ENCODE results near the gene MCM6.

The MCM6 gene

DNA sequence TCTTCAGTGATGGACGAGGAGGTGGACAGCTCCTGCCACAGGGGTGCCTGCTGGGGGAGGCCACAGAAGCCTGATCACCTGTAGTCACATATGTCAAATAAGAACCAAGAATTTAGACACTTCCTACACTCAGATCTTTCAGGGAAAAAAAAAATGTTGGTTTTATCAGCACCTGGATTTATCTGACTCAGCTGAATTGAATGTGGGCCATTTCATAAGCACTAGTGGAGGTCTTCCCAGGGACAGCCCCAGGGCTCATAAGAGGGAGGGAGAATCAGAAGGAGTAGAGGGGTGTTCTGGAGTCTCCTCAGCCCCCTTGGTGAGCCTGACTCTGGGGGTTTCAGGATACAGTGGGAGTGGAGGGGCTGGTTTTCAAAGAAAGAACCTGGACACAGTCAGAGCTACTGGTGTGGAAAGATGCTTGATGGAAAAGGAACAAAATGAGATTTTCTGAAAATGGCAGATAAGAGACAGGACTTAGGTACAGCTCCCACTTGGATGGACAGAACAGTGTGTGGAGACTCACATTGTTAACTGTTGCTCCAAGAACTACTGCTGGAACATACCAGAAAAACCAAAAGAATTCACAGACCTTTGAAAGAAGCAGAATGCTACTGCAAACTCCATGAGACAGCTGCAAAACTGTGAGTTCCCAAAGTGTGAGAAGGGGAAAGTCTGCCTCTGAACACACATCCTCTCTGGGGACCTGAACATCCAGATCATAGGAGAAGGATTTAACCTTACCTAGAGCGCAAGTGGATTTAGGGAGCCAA, 84.6 kb downstream of the MCM6 start:
- DNase-seq, result no peak
- peaks cover 9% of the 10 kb centered on the region; the same call in 1 of the 2 replicates for H3K36me3 ChIP-seq
- TF ChIP-seq, protein P1, sequence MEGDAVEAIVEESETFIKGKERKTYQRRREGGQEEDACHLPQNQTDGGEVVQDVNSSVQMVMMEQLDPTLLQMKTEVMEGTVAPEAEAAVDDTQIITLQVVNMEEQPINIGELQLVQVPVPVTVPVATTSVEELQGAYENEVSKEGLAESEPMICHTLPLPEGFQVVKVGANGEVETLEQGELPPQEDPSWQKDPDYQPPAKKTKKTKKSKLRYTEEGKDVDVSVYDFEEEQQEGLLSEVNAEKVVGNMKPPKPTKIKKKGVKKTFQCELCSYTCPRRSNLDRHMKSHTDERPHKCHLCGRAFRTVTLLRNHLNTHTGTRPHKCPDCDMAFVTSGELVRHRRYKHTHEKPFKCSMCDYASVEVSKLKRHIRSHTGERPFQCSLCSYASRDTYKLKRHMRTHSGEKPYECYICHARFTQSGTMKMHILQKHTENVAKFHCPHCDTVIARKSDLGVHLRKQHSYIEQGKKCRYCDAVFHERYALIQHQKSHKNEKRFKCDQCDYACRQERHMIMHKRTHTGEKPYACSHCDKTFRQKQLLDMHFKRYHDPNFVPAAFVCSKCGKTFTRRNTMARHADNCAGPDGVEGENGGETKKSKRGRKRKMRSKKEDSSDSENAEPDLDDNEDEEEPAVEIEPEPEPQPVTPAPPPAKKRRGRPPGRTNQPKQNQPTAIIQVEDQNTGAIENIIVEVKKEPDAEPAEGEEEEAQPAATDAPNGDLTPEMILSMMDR (IDR thresholded peaks at IDR 0.05; ENCODE audit: low read depth, low read length), result no peak
- H3K27ac ChIP-seq, result no peak overlapping the region
- no peaks in the 10 kb centered on the region for H3K27me3 ChIP-seq (ENCODE audit: insufficient read depth, low read depth, severe bottlenecking)
- no peak overlapping the region for H3K4me3 ChIP-seq (ENCODE audit: low read depth, low read length)
- peaks cover 5% of the 10 kb centered on the region for H3K9me3 ChIP-seq (ENCODE audit: severe bottlenecking)

DNA sequence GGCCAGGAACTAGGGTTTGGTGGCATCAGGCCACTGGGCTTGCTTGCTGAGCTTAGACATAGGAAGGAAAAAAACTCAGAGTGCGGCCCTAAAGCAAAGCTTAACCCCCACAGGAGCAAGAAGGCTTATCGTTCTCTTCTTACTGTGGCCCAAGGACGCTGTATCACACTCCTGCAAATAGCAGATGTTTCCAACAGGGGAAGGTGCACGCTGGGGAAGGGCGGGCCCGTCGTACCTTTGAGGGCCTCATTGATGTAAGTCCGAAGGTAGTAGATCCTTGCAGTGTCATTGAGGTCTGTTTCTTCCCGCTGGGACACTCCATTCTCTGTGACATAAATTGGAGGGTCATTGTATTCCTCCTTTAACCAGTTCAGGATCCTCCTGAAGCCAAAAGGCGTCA, 85.8 kb downstream of the MCM6 start:
- H3K27ac ChIP-seq, result no peak overlapping the region
- peaks cover 5% of the 10 kb centered on the region for H3K9me3 ChIP-seq (ENCODE audit: severe bottlenecking)
- peaks cover 16% of the 10 kb centered on the region for H3K36me3 ChIP-seq
- DNase-seq, result no peak
- no peaks in the 10 kb centered on the region for H3K27me3 ChIP-seq (ENCODE audit: insufficient read depth, low read depth, severe bottlenecking)
- H3K4me3 ChIP-seq (ENCODE audit: low read depth, low read length), result no peak overlapping the region
- TF ChIP-seq, protein P1 (IDR thresholded peaks at IDR 0.05; ENCODE audit: low read depth, low read length), result no peak
